D721Med (cell line): ENCODE data around the gene LTB.
"Not testable (repeated sequence)": the region's sequence is repeated elsewhere in the genome, so short reads cannot be mapped to it uniquely, and the experiment has no call there.

Experiments
- DNase-seq: peaks from one replicate; pipeline ENCODE4 v3.0.0; 2011; ENCODE audit warnings: low spot score; ENCODE audit not compliant: insufficient read length
- FAIRE-seq: peaks from 2 replicates; lab custom pipeline; 2011; peaks lifted over from hg19 to GRCh38; lab: Jason Lieb, UNC
- TF ChIP-seq, protein P1 (sequence below): IDR thresholded peaks from 2 replicates; pipeline ENCODE4 v1.5.1; 2012; ENCODE audit warnings: mild to moderate bottlenecking, control low read depth; ENCODE audit not compliant: insufficient read depth; ENCODE audit errors: missing control alignments

LTB gene

DNA sequence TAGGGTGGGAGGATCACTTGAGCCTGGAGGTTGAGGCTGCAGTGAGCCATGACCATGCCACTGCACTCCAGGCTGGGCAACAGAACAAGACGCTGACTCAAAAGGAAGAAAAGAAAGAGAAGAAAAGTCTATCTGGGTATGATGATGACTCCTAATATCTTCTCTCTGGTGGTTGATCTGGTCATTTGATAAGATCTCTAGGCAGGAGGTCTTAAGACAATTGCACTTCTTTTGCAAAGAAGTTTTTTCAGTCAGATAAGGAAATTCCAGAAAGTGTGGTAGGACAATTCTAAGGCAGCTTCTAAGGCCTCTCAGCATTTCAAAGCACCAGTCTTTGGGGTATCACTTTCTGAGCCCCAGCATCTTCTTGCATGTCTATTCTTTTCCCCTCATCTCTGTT is 25.1 kb upstream of the LTB start:
- TF ChIP-seq, protein P1, sequence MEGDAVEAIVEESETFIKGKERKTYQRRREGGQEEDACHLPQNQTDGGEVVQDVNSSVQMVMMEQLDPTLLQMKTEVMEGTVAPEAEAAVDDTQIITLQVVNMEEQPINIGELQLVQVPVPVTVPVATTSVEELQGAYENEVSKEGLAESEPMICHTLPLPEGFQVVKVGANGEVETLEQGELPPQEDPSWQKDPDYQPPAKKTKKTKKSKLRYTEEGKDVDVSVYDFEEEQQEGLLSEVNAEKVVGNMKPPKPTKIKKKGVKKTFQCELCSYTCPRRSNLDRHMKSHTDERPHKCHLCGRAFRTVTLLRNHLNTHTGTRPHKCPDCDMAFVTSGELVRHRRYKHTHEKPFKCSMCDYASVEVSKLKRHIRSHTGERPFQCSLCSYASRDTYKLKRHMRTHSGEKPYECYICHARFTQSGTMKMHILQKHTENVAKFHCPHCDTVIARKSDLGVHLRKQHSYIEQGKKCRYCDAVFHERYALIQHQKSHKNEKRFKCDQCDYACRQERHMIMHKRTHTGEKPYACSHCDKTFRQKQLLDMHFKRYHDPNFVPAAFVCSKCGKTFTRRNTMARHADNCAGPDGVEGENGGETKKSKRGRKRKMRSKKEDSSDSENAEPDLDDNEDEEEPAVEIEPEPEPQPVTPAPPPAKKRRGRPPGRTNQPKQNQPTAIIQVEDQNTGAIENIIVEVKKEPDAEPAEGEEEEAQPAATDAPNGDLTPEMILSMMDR, result no peak
- no peak for DNase-seq
- FAIRE-seq, result no peak

DNA sequence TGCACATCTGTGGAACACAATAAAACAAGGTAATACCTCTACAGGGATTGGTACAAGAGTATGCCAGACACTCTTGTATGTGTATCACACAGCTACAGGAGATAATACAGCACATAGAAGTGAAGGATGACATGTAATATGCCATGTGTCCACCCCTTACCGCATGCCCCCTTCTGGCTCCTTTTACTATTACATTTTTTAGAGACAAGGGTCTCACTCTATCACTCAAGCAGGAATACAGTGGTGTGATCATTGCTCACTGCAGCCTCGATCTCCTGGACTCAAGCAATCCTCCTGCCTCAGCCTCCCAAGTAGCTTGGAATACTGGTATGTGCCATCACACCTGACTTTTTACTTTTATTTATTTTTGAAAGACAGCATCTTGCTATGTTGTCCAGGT is 14.8 kb upstream of the LTB start:
- FAIRE-seq, result no peak
- DNase-seq, result no peak

DNA sequence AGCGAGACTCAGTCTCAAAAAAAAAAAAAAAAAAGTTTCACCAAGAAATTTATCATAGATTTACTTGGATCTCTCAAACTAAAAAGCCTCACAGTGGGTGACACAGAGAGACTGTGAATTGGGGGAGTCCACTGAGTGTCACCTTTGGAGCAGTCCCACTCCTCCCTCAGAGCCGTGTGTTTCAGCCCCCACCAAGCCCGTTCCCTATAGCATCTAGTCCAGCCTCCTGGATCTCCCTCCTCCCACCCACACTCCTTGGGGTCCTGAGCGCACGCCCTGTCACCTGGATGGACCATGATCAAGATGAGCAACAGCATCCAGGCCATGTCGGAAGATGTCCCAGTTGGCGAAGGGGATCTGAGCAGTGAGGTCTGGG is 10.2 kb upstream of the LTB start:
- DNase-seq, result no peak
- TF ChIP-seq, protein P1, result no peak
- no peak for FAIRE-seq

More for the DNA sequence above, 14.8 kb upstream of the LTB start:
- TF ChIP-seq, protein P1, result peak; percentile 45

DNA sequence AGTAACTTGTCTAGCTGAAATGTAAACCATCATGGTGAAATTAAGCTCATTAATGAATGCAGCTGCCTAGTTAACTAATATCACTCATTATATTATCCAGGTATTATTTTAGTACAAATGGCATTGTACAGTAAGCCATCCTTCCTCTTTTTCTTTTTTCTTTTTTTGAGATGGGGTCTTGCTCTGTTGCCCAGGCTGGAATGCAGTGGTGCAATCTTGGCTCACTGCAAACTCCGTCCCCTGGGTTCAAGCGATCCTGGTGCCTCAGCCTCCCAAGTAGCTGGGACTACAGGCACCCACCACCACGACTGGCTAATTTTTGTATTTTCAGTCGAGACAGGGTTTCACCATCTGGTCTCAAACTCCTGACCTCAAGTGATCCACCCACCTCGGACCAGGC is 8.5 kb upstream of the LTB start:
- DNase-seq, FAIRE-seq: not testable (repeated sequence)

DNA sequence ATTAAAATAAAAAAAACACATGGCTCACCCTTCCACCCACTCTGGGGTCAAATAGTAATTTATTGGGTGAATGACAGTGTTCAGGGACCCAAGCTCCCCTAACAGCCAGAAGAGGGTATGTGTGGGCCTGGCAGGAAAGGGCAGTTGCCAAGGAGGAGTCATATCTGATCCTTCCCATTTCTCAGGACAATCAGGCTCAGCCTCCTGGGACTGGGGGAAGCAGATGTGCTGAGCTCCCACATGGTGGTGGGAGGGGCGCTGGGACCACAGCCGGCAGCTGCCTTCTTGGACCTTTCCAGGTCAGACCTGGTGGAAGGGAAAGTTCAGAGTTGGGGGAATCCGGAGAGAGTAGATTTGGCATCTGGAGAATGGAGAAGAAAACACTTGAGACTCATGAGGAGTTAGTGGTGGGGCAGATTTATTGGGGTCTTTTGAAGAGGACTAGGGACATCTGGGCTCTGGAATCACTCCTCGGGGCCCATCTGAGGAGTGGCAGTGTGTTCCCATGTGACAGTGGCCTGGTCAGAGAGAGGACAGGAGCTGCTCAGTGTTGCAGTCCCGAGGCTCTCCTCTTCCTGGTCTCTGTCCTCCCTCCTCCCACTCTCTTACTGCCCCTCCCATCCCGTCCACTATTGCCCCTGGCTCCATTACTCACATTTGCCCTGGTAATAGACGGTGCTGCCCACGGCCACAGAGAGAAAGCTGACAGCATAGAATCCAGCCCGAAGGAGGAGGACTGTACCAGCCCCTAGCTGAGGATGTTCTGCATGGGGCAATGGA is 6.8 kb upstream of the LTB start:
- TF ChIP-seq, protein P1, result no peak
- DNase-seq (no peak), FAIRE-seq (no peak)

DNA sequence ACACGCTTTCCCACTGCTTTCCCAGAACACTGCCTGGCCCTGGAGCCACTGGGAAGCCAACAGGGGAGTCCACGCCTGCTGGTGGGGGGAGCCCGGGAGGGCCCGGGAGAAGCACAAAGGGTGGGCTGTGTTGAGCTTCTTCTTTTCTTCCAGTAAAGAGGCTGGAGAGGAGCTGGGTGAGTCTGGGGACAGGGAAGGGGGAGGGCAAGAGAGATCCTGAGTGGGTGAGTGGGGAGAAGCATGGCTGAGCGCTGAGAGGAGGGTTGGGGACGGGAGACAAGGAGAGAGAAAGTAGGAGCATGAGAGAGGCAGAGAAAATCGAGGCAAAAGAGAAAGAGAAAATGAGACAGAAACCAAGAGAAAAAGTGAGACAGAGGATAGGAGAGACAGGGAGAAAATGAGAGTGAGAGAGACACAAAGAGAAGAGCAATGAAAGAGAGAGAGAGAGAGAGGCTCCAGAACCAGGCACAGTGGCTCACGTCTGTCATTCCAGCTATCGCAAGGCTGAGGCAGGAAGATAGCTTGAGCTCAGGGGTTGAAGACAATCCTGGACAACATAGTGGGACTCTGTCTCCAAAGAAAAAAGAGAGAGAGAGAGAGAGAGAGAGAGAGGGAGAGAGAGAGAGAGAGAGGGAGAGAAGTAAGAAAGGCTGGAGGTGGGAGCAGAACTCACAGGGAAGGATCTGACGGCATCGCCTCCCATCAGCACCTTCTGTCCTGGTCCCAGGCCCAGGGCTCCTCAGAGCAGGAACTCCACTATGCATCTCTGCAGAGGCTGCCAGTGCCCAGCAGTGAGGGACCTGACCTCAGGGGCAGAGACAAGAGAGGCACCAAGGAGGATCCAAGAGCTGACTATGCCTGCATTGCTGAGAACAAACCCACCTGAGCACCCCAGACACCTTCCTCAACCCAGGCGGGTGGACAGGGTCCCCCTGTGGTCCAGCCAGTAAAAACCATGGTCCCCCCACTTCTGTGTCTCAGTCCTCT is 5.9 kb upstream of the LTB start:
- DNase-seq (no peak), FAIRE-seq (no peak)
- TF ChIP-seq, protein P1, result no peak

DNA sequence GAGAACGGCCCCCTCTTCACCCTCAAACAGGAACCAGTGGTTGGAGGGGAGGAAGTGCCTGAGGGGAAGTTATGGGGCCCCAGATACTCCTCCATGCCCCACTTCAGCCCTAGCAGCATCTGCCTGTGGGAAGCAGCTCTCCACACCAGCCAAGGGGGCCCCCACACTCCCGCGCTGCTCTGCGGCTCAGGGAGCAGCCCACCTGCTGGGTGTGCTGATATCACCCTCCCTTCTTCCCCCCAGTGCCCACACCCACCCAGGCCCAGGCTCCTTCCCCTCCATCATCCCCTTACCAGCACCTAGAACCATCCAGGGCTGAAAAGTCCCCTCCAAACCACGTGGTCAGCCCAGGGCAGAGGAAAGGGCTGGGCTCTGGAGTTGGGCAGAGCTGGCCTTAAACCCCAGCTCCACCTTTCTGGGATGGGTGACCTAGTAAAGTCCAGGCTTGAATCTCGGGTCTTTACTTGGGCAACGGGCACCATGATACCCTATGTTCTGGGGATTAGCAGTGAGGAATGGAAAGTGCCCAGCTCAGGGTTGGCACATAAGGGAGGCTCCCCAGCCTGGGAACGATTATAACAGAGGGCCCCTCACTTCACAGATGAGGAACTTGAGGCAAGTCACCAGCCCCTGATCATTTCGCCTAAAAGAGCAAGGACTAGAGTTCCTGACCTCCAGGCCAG is 4.5 kb upstream of the LTB start:
- TF ChIP-seq, protein P1, result no peak
- DNase-seq (no peak), FAIRE-seq (no peak)
